Prostate gland (tissue), 2 donors: Measurements from ENCODE around the gene ZNF561.

Source experiments
- CTCF ChIP-seq, 4 experiments: fragments of 200-600 bp in 2 of 4; fragments of 450-650 bp in 2 of 4; sonication (generic) in 2 of 4; IDR thresholded peaks; 1 replicate in 3 of 4; 2 replicates in 1 of 4; pipeline ENCODE4 v1.5.1; 2016 to 2019; ENCODE audit warnings: antibody characterized with exemption in 4 of 4, mild to moderate bottlenecking in 2 of 4, moderate library complexity in 2 of 4
- POLR2A ChIP-seq: fragments of 450-650 bp; IDR thresholded peaks from one replicate; pipeline ENCODE4 v1.6.1; 2016; ENCODE audit warnings: antibody characterized with exemption, mild to moderate bottlenecking
- POLR2AphosphoS5 ChIP-seq: sonication (generic); formaldehyde crosslinking; IDR thresholded peaks from one replicate; pipeline ENCODE4 v1.6.1; 2017; ENCODE audit warnings: antibody characterized with exemption

DNA sequence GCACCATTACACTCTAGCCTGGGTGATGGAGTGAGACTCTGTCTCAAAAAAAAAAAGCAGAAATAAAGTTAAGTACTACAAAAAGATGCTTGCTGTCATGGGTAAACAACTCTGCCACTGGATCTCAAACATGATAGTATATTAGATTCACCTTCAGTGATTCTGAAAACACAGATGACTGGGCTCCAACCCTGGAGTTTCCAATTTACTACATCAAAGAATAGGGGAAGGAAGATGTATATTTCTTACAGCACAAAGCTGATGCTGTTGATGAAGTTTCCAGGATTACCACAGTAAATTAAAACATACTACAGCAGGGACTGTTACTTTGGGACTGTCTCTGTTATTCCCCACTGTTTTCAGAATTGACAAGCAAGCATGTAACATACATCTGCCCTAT, 5.2 kb downstream of the ZNF561 start:
- TF ChIP-seq CTCF (IDR thresholded peaks at IDR 0.05): no peak
- TF ChIP-seq POLR2A: no peak
- TF ChIP-seq POLR2AphosphoS5: no peak
